ENCODE data around the gene EVI5L.

The EVI5L gene

GRCh38 chr19:7817801-7818200 lies 12.2 kb upstream of the EVI5L start:
- no peak for DNase-seq (ENCODE audit: low read depth)

- no peak for DNase-seq (ENCODE audit: low read depth)
These were observed 11.2 kb upstream of the EVI5L start for GRCh38 chr19:7818806-7819205.

GRCh38 chr19:7819337-7819736 lies 10.7 kb upstream of the EVI5L start:
- no peak for DNase-seq (ENCODE audit: low read depth)

GRCh38 chr19:7820588-7820987 lies 9.4 kb upstream of the EVI5L start:
- DNase-seq (ENCODE audit: low read depth), result no peak

- DNase-seq (ENCODE audit: low read depth), result no peak
These were observed 7.0 kb upstream of the EVI5L start for GRCh38 chr19:7822910-7823515.

DNA sequence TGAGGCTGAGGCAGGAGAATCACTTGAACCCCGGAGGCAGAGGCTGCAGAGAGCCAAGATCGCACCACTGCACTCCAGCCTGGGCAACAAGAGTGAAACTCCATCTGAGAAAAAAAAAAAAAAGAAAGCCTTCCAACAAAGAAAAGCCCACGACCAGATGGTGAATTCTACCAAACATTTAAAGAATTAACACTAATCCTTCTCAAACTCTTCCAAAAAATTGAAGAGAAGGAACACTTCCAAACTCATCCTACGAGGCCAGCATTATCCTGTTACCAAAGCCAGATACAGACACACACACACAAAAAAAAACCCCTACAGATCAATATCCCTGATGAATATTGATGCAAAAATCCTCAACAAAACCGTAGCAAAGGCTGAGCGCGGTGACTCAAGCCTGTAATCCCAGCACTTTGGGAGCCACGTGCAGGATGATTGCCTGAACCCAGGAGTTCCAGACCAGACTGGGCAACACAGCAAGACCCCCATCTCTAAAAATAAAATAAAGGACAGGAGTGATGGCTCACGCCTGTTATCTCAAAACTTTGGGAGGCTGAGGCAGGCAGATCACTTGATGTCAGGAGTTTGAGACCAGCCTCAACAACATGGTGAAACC lies 6.2 kb upstream of the EVI5L start:
- DNase-seq (ENCODE audit: low read depth), result no peak

- no peak for DNase-seq (ENCODE audit: low read depth)
These were observed 875 bp upstream of the EVI5L start for GRCh38 chr19:7829166-7829520.

DNA sequence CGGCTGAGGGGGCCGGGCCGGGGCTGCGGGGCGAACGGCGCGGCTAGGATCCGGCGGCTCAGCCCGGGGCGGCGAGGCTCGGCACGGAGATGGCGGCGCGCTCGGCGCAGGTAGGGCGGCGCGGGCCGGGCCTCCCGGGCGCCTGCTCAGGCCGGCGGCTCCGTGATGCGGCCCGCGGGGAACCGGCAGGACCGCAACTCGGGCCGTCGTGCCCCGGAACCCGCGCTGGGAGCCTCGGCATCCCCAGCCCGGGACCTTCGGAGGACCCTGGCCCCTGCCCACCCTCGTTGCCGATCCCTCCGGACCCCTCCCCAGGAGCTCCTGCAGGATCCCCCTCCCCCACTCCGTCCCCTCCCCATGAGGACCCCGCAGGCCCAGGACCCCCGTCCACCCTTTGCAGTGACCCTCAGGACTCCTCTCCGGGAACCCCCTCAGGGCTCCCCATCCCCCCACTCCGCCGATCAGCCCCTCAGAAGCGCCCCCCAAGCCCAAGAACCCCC lies 304 bp downstream of the EVI5L start:
- no peak for DNase-seq (ENCODE audit: low read depth)

- DNase-seq (ENCODE audit: low read depth), result no peak
These were observed 805 bp downstream of the EVI5L start for GRCh38 chr19:7830823-7831222.

- DNase-seq (ENCODE audit: low read depth), result no peak
These were observed 1.4 kb downstream of the EVI5L start for GRCh38 chr19:7831452-7831851.

GRCh38 chr19:7832009-7832408 lies 2.0 kb downstream of the EVI5L start:
- no peak for DNase-seq (ENCODE audit: low read depth)

DNA sequence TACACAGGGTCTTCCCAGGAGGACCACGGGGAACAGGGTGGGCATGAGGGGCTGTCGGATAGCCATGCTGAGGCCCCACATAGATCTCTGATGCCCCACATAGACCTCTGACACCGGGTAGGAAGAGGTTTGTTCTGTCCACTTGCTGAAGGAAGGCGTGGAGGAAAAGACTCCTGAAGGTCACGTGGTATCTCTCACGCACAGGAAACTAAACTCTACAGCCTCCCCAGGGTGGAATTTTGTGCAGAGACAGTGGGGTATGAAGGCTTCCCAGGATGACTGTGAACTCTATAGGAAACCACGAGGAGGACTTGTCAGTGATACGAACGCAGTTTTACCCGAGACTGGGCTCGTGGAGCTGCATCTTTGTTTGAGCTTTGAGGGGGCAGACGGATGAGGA lies 2.8 kb downstream of the EVI5L start:
- no peak for DNase-seq (ENCODE audit: low read depth)

- DNase-seq (ENCODE audit: low read depth), result no peak
These were observed 3.4 kb downstream of the EVI5L start for GRCh38 chr19:7833225-7834099.

DNA sequence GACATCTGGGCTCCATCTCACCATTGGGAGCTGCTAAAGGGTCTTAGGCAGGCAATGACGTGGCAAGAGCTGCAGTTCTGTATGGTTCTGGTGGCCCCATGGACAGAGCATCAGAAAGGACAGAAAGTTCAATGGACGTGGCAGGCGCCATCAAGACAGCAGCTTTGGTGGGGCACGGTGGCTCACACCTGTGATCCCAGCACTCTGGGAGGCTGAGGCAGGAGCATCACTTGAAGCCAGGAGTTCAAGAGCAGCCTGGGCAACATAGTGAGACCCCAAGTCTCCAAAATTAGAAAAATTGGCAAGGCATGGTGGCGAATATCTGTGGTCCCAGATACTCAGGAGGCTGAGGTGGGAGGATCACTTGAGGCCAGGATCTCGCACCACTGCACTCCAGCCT lies 9.5 kb downstream of the EVI5L start:
- no peak for DNase-seq (ENCODE audit: low read depth)

DNA sequence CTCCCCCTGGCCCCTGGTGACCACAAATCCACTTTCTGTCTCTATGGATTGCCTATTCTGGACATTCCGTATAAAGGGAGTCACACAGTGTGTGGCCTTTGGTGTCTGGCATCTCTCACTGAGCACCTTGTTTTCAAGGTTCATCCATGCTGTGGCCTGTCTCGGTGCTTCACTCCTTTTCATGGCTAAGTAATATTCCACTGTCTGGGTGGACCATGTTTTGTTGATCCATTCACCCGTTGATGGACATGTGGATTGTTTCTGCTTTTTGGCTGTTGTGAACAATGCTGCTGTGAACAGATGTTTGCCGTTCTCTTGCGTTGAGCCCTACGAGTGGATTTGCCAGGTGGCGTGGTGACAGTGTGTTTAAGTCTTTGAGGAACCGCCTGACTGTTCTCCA lies 10.6 kb downstream of the EVI5L start:
- no peak for DNase-seq (ENCODE audit: low read depth)

DNA sequence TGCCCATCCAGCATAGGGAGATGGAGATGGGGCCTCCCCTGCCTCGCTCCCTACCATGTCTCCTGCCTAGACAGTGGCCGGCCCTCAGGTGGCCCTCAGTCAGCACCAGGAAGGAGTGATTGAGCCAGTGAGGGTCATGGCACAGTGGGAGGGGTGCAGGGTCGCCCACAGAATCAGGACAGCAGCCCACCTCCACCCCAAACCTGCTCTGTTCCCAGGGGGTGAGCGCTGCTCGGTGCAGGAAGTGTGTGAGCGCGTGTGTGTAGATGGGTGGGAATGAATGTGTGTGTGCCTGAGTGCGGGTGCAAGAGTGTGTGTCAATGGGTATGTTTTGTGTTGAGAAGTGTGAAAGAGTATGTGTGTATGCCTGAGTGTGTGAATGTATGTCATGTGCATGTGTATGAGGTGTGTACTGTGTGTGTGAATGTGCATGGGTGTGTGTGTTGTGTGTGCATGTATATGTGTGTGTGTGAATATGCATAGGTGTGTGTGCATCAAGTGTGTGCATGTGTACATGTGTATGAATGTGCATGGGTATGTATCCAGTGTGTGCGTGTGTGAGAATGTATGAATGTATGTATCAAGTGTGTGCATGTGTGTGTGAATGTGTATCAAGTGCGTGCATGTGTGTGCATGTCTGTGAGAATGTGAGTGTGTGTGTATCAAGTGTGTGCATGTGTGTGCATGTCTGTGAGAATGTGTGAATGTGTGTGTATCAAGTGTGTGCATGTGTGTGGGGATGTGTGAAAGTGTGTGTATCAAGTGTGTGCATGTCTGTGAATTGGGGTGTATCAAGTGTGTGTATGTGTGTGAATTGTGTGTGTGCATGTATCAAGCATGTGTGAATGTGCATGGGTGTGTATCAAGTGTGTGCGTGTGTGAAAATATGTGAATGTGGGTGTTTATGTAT lies 12.0 kb downstream of the EVI5L start:
- no peak for DNase-seq (ENCODE audit: low read depth)

DNA sequence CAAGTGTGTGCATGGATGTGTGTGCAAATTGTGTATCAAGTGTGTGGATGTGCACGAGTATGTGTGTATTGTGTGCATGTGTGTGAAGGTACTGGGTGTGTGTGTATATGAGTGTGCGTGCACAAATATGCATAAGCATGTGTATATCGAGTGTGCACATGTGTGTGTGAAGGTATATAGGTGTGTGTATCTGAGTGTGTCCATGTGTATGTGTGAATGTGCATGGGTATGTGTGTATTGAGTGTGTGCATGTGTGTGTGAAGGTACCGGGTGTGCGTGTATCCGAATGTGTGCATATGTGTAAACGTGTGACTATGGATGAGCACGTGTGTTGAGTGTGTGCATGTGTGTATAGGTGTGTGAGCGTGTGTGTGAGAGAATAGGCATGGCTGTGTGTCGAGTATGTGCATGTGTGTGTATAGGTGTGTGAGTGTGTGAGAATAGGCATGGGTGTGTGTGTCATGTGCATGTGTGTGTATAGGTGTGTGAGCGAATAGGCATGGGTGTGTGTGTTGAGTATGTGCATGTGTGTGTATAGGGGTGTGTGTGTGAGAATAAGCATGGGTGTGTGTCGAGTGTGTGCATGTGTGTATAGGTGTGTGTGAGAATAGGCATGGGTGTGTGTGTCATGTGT lies 12.8 kb downstream of the EVI5L start:
- no peak for DNase-seq (ENCODE audit: low read depth)

- no peak for DNase-seq (ENCODE audit: low read depth)
These were observed 13.5 kb downstream of the EVI5L start for GRCh38 chr19:7843521-7843920.

DNA sequence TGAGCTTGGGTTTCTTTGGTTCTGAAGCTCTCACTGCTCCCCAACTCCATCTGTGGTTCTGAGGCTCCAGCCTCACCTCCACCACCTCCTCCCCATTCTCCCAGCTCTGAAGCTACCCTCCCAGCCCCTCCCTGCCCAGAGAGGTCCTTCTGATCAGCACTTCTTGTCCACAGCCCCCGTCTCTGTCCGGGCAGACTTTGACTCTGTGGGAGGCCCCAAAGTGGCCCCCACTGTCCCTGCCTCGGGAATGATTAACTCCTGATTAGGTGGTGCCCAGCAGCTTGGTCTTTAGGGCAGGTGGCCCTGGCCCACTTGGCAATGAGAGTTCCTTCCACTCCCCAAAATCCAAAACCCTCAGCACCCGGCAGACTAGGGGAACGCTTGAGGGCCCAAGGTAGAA lies 14.4 kb downstream of the EVI5L start:
- DNase-seq (ENCODE audit: low read depth), result no peak

DNA sequence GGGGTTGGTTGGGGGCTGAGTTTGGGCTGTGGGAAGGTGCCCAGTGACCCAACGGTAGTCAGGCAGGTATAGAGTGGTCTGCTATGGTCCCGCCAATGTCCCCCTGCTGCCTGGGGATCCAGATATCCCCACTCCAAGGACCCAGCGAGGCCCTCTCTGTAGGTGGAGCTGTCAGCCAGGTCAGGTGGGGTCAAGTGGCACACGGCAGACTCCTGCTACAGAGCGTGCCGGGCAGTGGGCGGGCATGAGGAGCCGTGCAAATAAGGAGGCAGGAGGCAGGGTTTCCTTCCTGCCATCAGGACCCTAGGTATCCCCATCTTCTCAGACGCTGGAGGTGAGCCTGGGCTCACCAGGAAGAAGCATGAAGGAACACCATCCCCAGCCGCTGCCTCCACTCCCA lies 14.9 kb downstream of the EVI5L start:
- no peak for DNase-seq (ENCODE audit: low read depth)

GRCh38 chr19:7845390-7846154 lies 15.6 kb downstream of the EVI5L start:
- no peak for DNase-seq (ENCODE audit: low read depth)

Measured in T follicular helper cell (primary cell).